CD8-positive, alpha-beta memory T cell (primary cell): ENCODE data around the gene NLRP1. TPM values are rescaled to one million over a fixed set of nuclear protein-coding genes. Genes with fewer than 3 reads are reported as not detected.

Experiments
- CTCF ChIA-PET: fragments of 350-600 bp; sonication (Branson Sonifier 250); formaldehyde crosslinking; loops from one replicate; lab custom pipeline; 2021; ENCODE audit warnings: antibody characterized with exemption; lab: Charles Lee
- POLR2A ChIA-PET: fragments of 350-600 bp; sonication (Branson Sonifier 250); formaldehyde crosslinking; loops from one replicate; lab custom pipeline; 2021; ENCODE audit warnings: antibody characterized with exemption; lab: Charles Lee
- DNase-seq, 5 donors: peaks; one replicate each; pipeline versions ENCODE4 v3.0.0 to v3.0.0-alpha.2; 2020 to 2022; ENCODE audit warnings: mixed read lengths in 1 of 5
- H3K27ac ChIP-seq: one replicate; pipeline ENCODE4 v1.7.0; 2013; ENCODE audit warnings: low read depth, mild to moderate bottlenecking, low read length, moderate library complexity
- H3K27me3 ChIP-seq: 2 replicates; pipeline ENCODE4 v1.7.0; 2013; ENCODE audit warnings: low read length, mild to moderate bottlenecking; ENCODE audit not compliant: insufficient read depth, poor library complexity, severe bottlenecking
- H3K36me3 ChIP-seq: 2 replicates; pipeline ENCODE4 v1.7.0; 2013; ENCODE audit warnings: mild to moderate bottlenecking, low read length, moderate library complexity; ENCODE audit not compliant: insufficient read depth
- H3K4me1 ChIP-seq: 2 replicates; pipeline ENCODE4 v1.7.0; 2013; ENCODE audit warnings: mild to moderate bottlenecking, low read length, moderate library complexity; ENCODE audit not compliant: insufficient read depth
- H3K4me3 ChIP-seq: 2 replicates; pipeline ENCODE4 v1.7.0; 2013; ENCODE audit warnings: mild to moderate bottlenecking, low read length
- H3K9me3 ChIP-seq: 2 replicates; pipeline ENCODE4 v1.7.0; 2013; ENCODE audit warnings: mild to moderate bottlenecking, low read length
- H3K27ac Mint-ChIP-seq, 8 donors: one replicate each; pipeline ENCODE4 v1.8.0; 2020 to 2021; ENCODE audit warnings: mixed read lengths in 8 of 8, mild to moderate bottlenecking in 6 of 8, inconsistent platforms in 3 of 8, moderate library complexity in 3 of 8
- H3K27me3 Mint-ChIP-seq, 2 donors: one replicate each; pipeline ENCODE4 v1.8.0; 2020 to 2021; ENCODE audit warnings: mixed read lengths in 2 of 2, mild to moderate bottlenecking in 1 of 2, moderate library complexity in 1 of 2
- H3K36me3 Mint-ChIP-seq, 3 donors: one replicate each; pipeline ENCODE4 v1.8.0; 2020 to 2021; ENCODE audit warnings: mixed read lengths in 3 of 3, inconsistent platforms in 1 of 3, mild to moderate bottlenecking in 1 of 3
- H3K4me1 Mint-ChIP-seq, 3 donors: one replicate each; pipeline ENCODE4 v1.8.0; 2020 to 2021; ENCODE audit warnings: mixed read lengths in 3 of 3, inconsistent platforms in 1 of 3, mild to moderate bottlenecking in 1 of 3
- H3K4me3 Mint-ChIP-seq, 7 donors: one replicate each; pipeline ENCODE4 v1.8.0; 2020 to 2021; ENCODE audit warnings: mixed read lengths in 7 of 7, mild to moderate bottlenecking in 6 of 7, moderate library complexity in 4 of 7, inconsistent platforms in 2 of 7
- H3K9me3 Mint-ChIP-seq, 5 donors: one replicate each; pipeline ENCODE4 v1.8.0; 2020 to 2022; ENCODE audit warnings: mixed read lengths in 5 of 5, mild to moderate bottlenecking in 3 of 5, moderate library complexity in 2 of 5, inconsistent platforms in 1 of 5
- polyA plus RNA-seq: library from polyadenylated mRNA; unstranded; fragments of 300-500 nt; fragmentation: Illumina TruSeq; gene quantifications from one replicate; pipeline ENCODE4 v1.2.3, GENCODE V29; 2021
- total RNA-seq, 2 experiments: library from RNA; stranded (reverse); gene quantifications; one replicate each; pipeline ENCODE4 v1.2.3, GENCODE V29; 2021

Gene NLRP1
- total and polyA plus RNA-seq, 3 experiments from 2014 or later, result 33.8 to 37.6 (median 35.2) TPM

- H3K27me3 Mint-ChIP-seq, result peaks cover 12 to 44% of the 10 kb centered on the region in 2 donors
- no peak for DNase-seq
These were observed 34.9 kb upstream of the NLRP1 start for GRCh38 chr17:5619088-5619740.

DNA sequence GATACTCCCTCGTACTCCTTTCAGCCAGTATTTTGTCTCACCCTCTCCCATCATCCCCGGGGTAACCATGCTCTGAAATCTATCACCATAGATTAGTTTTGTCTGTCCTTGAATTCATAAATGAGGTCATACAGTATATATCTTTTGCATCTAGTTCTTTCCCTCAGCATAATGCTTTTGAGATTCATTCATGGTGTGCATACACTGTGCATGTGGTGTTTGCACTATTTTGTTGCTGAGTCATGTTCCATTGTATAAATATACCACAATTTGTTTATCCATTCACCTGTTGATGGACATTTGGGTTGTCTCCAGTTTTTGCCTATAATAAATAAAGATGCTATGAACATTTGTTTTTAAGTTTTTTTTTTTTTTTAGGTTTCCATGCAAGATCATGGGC, 34.2 kb upstream of the NLRP1 start:
- no peak overlapping the region for H3K27ac Mint-ChIP-seq
- no peaks in the 10 kb centered on the region for H3K36me3 Mint-ChIP-seq
- Histone ChIP-seq H3K4me1 (no peaks in the 10 kb centered on the region), H3K27me3 (no peaks in the 10 kb centered on the region), H3K36me3 (no peaks in the 10 kb centered on the region), H3K27ac (peak overlapping the region; percentile 57), H3K9me3 (no peaks in the 10 kb centered on the region), H3K4me3 (no peak overlapping the region)
- ChIA-PET CTCF (no interaction called here), POLR2A (no interaction called here)
- no peaks in the 10 kb centered on the region for H3K9me3 Mint-ChIP-seq
- H3K4me3 Mint-ChIP-seq, result no peak overlapping the region
- peaks cover 12 to 44% of the 10 kb centered on the region in 2 donors for H3K27me3 Mint-ChIP-seq
- no peaks in the 10 kb centered on the region for H3K4me1 Mint-ChIP-seq
- DNase-seq, result no peak

More at GRCh38 chr17:5619088-5619740, 34.9 kb upstream of the NLRP1 start:
- Mint-ChIP-seq H3K4me3 (no peak overlapping the region), H3K9me3 (no peaks in the 10 kb centered on the region), H3K36me3 (no peaks in the 10 kb centered on the region), H3K27ac (peak overlapping the region in 1 of 8 donors; percentile 43), H3K4me1 (no peaks in the 10 kb centered on the region)
- CTCF ChIA-PET, result no interaction called here
- H3K27me3 ChIP-seq, result no peaks in the 10 kb centered on the region
- no peaks in the 10 kb centered on the region for H3K9me3 ChIP-seq
- no peaks in the 10 kb centered on the region for H3K36me3 ChIP-seq
- POLR2A ChIA-PET, result no interaction called here
- H3K27ac ChIP-seq, result peak overlapping the region; percentile 57
- H3K4me1 ChIP-seq, result no peaks in the 10 kb centered on the region
- no peak overlapping the region for H3K4me3 ChIP-seq

DNA sequence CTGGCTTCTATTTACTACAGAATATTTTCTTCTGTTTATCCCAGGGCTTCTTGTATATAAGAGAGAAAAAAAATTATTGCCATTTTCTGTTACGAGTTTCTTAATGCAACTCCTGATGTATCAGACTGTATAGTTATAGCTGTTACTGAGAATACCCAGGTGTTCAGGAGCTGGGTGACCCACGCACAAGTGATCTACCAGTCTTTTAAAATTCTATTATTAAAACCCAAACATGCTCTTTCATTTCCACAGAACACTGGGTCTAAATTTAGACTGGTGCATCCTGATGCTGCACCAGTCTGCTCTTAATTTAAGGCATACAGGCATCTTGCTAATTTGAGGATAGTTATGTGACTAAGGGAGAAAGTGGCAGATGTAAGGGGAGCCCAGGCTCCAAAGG, 31.2 kb upstream of the NLRP1 start:
- POLR2A ChIA-PET, result no interaction called here
- H3K27me3 Mint-ChIP-seq, result peaks cover 10 to 44% of the 10 kb centered on the region in 2 donors

GRCh38 chr17:5610956-5611355, 26.6 kb upstream of the NLRP1 start:
- H3K27ac ChIP-seq, result no peak overlapping the region
- H3K4me1 ChIP-seq, result no peaks in the 10 kb centered on the region
- H3K36me3 ChIP-seq, result no peaks in the 10 kb centered on the region
- no peaks in the 10 kb centered on the region for H3K4me1 Mint-ChIP-seq
- no peaks in the 10 kb centered on the region for H3K27me3 ChIP-seq
- ChIA-PET POLR2A (no interaction called here), CTCF (no interaction called here)
- no peaks in the 10 kb centered on the region for H3K9me3 ChIP-seq
- peaks cover 0 to 4% (median 0%) of the 10 kb centered on the region in 3 donors for H3K36me3 Mint-ChIP-seq
- no peaks in the 10 kb centered on the region for H3K9me3 Mint-ChIP-seq
- H3K4me3 ChIP-seq, result no peak overlapping the region
- no peak overlapping the region for H3K27ac Mint-ChIP-seq
- peaks cover 8 to 38% of the 10 kb centered on the region in 2 donors for H3K27me3 Mint-ChIP-seq
- H3K4me3 Mint-ChIP-seq, result no peak overlapping the region
- DNase-seq, result no peak

More for the DNA sequence above, 31.2 kb upstream of the NLRP1 start:
- Histone ChIP-seq H3K27me3 (no peaks in the 10 kb centered on the region), H3K9me3 (no peaks in the 10 kb centered on the region), H3K36me3 (no peaks in the 10 kb centered on the region), H3K4me3 (no peak overlapping the region), H3K27ac (no peak overlapping the region), H3K4me1 (no peaks in the 10 kb centered on the region)
- Mint-ChIP-seq H3K4me3 (no peak overlapping the region), H3K36me3 (no peaks in the 10 kb centered on the region), H3K9me3 (no peaks in the 10 kb centered on the region), H3K4me1 (no peaks in the 10 kb centered on the region), H3K27ac (no peak overlapping the region)
- CTCF ChIA-PET, result no interaction called here
- no peak for DNase-seq

DNA sequence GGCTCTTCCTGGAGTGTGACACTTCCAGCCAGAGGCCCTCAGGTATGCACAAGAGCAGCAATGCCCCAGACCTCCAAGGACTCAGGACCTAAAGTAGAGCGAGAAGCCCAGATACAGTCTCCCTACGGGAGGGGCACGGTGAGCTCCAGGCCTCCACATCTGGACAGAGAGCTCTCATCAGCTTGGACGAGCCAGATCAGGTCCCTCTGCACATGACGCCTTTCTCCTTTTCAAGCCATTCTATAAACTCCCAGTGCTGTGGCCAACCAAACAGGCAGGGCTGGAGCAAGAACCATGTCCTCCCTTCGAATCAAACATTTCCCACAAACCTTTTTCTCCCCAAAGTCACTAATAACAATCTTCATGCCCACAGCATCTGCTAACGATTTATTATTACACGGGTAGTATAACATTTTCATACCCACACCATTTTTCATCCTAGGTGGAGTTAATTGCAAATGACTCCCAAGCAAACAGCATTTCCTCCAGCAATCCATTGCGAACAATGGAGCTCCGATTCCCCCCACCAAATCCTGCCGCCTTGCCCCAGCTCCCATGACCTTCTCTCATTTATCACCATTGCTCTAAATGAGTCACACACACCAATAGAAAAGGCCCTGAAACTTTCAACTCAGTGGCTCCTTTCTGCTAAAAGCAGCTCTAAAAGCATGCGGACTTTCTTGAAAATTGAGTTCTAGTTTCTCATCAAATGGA, 24.2 kb upstream of the NLRP1 start:
- CTCF ChIA-PET, result no interaction called here
- Histone ChIP-seq H3K27me3 (no peaks in the 10 kb centered on the region), H3K36me3 (no peaks in the 10 kb centered on the region), H3K9me3 (no peaks in the 10 kb centered on the region), H3K4me1 (no peaks in the 10 kb centered on the region), H3K27ac (no peak overlapping the region), H3K4me3 (no peak overlapping the region)
- peaks cover 9 to 35% of the 10 kb centered on the region in 2 donors for H3K27me3 Mint-ChIP-seq
- no peaks in the 10 kb centered on the region for H3K9me3 Mint-ChIP-seq
- no peak for DNase-seq
- H3K27ac Mint-ChIP-seq, result no peak overlapping the region
- H3K36me3 Mint-ChIP-seq, result peaks cover 0 to 4% (median 0%) of the 10 kb centered on the region in 3 donors
- H3K4me1 Mint-ChIP-seq, result no peaks in the 10 kb centered on the region
- H3K4me3 Mint-ChIP-seq, result no peak overlapping the region
- POLR2A ChIA-PET, result no interaction called here

DNA sequence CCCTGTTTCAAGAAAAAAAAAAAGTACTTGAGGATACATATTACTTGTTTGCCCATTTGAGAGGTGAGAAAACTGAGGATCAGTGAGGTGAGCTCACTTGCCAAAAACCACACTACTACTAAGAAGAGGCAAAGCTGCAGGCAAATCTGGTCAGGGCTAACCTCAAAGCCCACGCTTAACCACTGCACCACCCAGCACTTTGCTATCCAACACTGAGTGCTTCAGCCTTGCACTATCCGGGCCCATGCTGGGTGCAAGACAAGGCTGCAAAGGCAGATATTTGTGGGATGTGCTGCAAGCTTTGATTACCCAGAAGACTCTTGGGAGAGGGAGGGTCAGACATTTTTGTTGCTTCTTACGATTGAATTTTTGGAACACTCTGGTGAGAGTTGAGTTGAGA, 23.6 kb upstream of the NLRP1 start:
- H3K9me3 Mint-ChIP-seq, result no peaks in the 10 kb centered on the region
- no peaks in the 10 kb centered on the region for H3K36me3 ChIP-seq
- peaks cover 9 to 35% of the 10 kb centered on the region in 2 donors for H3K27me3 Mint-ChIP-seq
- H3K27ac Mint-ChIP-seq, result no peak overlapping the region
- no peaks in the 10 kb centered on the region for H3K27me3 ChIP-seq
- no peaks in the 10 kb centered on the region for H3K9me3 ChIP-seq
- no peak overlapping the region for H3K4me3 Mint-ChIP-seq
- no peaks in the 10 kb centered on the region for H3K4me1 Mint-ChIP-seq
- H3K4me1 ChIP-seq, result no peaks in the 10 kb centered on the region
- H3K4me3 ChIP-seq, result no peak overlapping the region
- ChIA-PET POLR2A (no interaction called here), CTCF (no interaction called here)
- H3K36me3 Mint-ChIP-seq, result peaks cover 0 to 4% (median 0%) of the 10 kb centered on the region in 3 donors
- H3K27ac ChIP-seq, result no peak overlapping the region
- DNase-seq, result no peak

- Mint-ChIP-seq H3K27me3 (peaks cover 14 to 49% of the 10 kb centered on the region in 2 donors), H3K9me3 (no peaks in the 10 kb centered on the region), H3K4me1 (no peaks in the 10 kb centered on the region), H3K4me3 (no peak overlapping the region), H3K27ac (no peak overlapping the region), H3K36me3 (peaks cover 0 to 4% (median 0%) of the 10 kb centered on the region in 3 donors)
- POLR2A ChIA-PET, result no interaction called here
- no peak overlapping the region for H3K4me3 ChIP-seq
- no peaks in the 10 kb centered on the region for H3K27me3 ChIP-seq
- H3K9me3 ChIP-seq, result no peaks in the 10 kb centered on the region
- no peaks in the 10 kb centered on the region for H3K4me1 ChIP-seq
- CTCF ChIA-PET, result no interaction called here
- no peak for DNase-seq
- H3K27ac ChIP-seq, result no peak overlapping the region
- no peaks in the 10 kb centered on the region for H3K36me3 ChIP-seq
These were observed 21.1 kb upstream of the NLRP1 start for GRCh38 chr17:5605452-5605851.

DNA sequence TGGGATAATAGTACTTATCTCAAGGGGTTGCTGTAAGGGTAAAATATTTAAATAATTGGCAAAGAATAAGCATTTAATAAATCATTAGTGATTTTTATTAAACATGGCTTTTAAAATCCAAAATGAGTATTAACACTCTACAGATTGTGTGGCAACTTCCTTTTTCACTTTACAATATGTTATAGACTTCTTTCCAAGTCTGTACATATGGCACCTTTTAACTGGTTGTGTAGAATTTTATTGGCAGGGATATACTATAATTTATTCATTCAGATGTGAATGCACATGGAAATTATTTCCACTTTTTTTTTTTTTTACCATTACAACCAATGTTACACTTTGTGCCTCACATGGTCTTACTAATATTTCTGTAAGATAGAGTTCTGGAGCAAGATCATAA, 15.7 kb upstream of the NLRP1 start:
- ChIA-PET POLR2A (no interaction called here), CTCF (interaction anchor here (1.4 kb wide), 1 partner anchor 8 kb away, joined by 3 read pairs; no protein-coding TSS in a partner anchor)
- Histone ChIP-seq H3K27ac (no peak overlapping the region), H3K36me3 (no peaks in the 10 kb centered on the region), H3K4me3 (no peak overlapping the region), H3K9me3 (no peaks in the 10 kb centered on the region), H3K27me3 (peaks cover 8% of the 10 kb centered on the region), H3K4me1 (no peaks in the 10 kb centered on the region)
- no peaks in the 10 kb centered on the region for H3K4me1 Mint-ChIP-seq
- peaks cover 30 to 76% of the 10 kb centered on the region in 2 donors for H3K27me3 Mint-ChIP-seq
- H3K9me3 Mint-ChIP-seq, result no peaks in the 10 kb centered on the region
- no peak overlapping the region for H3K4me3 Mint-ChIP-seq
- DNase-seq, result no peak
- no peak overlapping the region for H3K27ac Mint-ChIP-seq
- no peaks in the 10 kb centered on the region for H3K36me3 Mint-ChIP-seq
